Colonic mucosa (tissue), 4 donors: ENCODE measurements around the gene CD38. TPM values are rescaled to one million over a fixed set of nuclear protein-coding genes. Genes with fewer than 3 reads are reported as not detected.
"Not testable (repeated sequence)": the region's sequence is repeated elsewhere in the genome, so short reads cannot be mapped to it uniquely, and the experiment has no call there.

Experiments
- DNase-seq: peaks from one replicate; pipeline ENCODE4 v3.0.0-alpha.2; 2020
- H3K27ac ChIP-seq: fragments of 200-600 bp; one replicate; pipeline ENCODE4 v1.8.0; 2021
- H3K27me3 ChIP-seq: fragments of 200-600 bp; one replicate; pipeline ENCODE4 v1.8.0; 2021
- H3K36me3 ChIP-seq: fragments of 200-600 bp; one replicate; pipeline ENCODE4 v1.8.0; 2021
- H3K4me1 ChIP-seq: fragments of 200-600 bp; one replicate; pipeline ENCODE4 v1.8.0; 2021; ENCODE audit warnings: mild to moderate bottlenecking
- H3K4me3 ChIP-seq: fragments of 200-600 bp; one replicate; pipeline ENCODE4 v1.8.0; 2021
- H3K9ac ChIP-seq, 2 donors: one replicate each; pipeline ENCODE4 v1.7.0; 2013; ENCODE audit warnings: control low read depth in 2 of 2, low read depth in 2 of 2, low read length in 2 of 2
- H3K9me3 ChIP-seq: fragments of 200-600 bp; one replicate; pipeline ENCODE4 v1.8.0; 2021
- intact Hi-C: fragments of 100-400 bp; cut with DNase I; formaldehyde crosslinking; loops from one replicate; pipeline ENCODE4 v1.14.1; 2022
- total RNA-seq, 2 donors: library from RNA; stranded (reverse); fragmentation: NEBNext Ultra II Directional in 1 of 2; extraction: Animal tissue kit (Norgen Biotek cat#: 25700) in 1 of 2; gene quantifications; one replicate each; pipeline ENCODE4 v1.2.1, GENCODE V29; 2021
- TF ChIP-seq, protein P1 (sequence below): fragments of 200-600 bp; IDR thresholded peaks from one replicate; pipeline ENCODE4 v1.8.0; 2022; ENCODE audit warnings: antibody characterized with exemption, mild to moderate bottlenecking
- donor health status: healthy.
- donor health status: DM: no; HTN: no; CAD: no.
- donor health status: DM: no; HTN: no; CAD: no.

CD38 gene
- total RNA-seq, 2 donors from 2014 or later = 2.5 to 2.6 TPM

- TF ChIP-seq, protein P1, sequence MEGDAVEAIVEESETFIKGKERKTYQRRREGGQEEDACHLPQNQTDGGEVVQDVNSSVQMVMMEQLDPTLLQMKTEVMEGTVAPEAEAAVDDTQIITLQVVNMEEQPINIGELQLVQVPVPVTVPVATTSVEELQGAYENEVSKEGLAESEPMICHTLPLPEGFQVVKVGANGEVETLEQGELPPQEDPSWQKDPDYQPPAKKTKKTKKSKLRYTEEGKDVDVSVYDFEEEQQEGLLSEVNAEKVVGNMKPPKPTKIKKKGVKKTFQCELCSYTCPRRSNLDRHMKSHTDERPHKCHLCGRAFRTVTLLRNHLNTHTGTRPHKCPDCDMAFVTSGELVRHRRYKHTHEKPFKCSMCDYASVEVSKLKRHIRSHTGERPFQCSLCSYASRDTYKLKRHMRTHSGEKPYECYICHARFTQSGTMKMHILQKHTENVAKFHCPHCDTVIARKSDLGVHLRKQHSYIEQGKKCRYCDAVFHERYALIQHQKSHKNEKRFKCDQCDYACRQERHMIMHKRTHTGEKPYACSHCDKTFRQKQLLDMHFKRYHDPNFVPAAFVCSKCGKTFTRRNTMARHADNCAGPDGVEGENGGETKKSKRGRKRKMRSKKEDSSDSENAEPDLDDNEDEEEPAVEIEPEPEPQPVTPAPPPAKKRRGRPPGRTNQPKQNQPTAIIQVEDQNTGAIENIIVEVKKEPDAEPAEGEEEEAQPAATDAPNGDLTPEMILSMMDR = no peak
- no peak overlapping the region for H3K27ac ChIP-seq
- H3K9me3 ChIP-seq = no peaks in the 10 kb centered on the region
- intact Hi-C loops = no loop called here
- no peak for DNase-seq
- H3K27me3 ChIP-seq = no peaks in the 10 kb centered on the region
- no peak overlapping the region for H3K4me3 ChIP-seq
- H3K9ac ChIP-seq = no peak overlapping the region
- H3K4me1 ChIP-seq = no peaks in the 10 kb centered on the region
- no peaks in the 10 kb centered on the region for H3K36me3 ChIP-seq
Measured at GRCh38 chr4:15754323-15754722, 23.8 kb upstream of the CD38 start.

DNA sequence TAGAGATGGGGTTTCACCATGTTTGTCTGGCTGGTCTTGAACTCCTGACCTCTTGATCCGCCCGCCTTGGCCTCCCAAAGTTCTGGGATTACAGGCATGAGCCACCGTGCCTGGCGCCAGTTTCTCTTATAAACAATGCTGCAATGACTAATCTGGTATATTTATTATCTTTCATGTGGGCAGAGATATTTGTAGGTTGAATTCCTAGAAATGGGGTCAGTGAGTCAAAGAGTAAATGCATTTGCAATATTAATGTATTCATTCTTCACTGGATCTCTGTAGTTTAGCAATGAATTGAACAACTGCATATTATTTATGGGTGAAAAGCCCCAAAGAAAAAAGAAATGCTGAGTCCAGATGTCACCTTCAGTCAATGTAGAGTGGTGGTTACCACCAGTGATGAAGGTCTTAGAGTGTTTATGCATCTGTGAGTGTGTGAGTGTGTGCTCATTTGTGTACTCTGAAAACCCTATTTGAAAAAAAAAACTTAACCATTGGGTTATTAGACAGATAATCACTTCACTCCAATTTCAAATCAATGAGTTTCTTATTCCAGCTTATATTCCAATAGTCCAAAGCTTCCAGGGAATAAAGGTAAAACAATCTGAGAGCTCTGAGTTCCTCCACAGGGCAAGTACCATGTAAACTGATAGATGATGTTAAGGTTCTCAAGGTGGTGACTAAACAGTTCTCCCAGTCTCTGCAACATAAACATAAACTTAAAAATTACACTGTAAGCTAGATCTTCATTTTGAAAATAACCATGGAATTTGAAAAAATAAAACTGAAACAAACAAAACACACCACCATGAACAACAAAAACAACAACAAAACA is 22.6 kb upstream of the CD38 start:
- TF ChIP-seq, protein P1 = no peak
- intact Hi-C loops = no loop called here
- no peaks in the 10 kb centered on the region for H3K4me1 ChIP-seq
- no peaks in the 10 kb centered on the region for H3K9me3 ChIP-seq
- no peak for DNase-seq
- no peak overlapping the region for H3K4me3 ChIP-seq
- H3K27me3 ChIP-seq = no peaks in the 10 kb centered on the region
- H3K9ac ChIP-seq = no peak overlapping the region
- no peaks in the 10 kb centered on the region for H3K36me3 ChIP-seq
- no peak overlapping the region for H3K27ac ChIP-seq

DNA sequence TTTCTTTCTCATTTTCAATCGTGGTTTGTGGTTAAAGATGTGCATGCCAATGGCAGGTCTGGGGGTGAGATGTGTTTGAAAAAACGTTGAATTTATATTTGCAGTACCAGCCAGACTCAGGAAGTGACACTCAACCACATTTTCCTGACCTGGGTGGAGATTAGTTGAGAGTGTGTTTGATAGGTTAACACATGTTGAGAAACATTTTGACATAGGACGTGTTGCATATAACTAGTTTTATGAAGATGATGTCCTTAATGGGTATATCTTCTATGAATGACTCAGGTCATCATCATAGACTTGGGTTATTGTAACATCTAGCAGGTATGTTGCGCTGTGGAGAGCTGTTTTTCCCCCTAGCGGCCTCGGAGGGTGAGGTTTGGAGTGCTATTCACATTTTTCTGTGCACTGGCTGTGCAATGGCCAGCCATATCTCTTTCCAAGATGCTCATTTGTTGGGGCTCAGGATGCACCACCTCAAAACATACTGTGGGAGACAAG is 21.7 kb upstream of the CD38 start:
- H3K4me1 ChIP-seq = no peaks in the 10 kb centered on the region
- peak; percentile 24 for DNase-seq
- H3K27me3 ChIP-seq = no peaks in the 10 kb centered on the region
- no peak overlapping the region for H3K4me3 ChIP-seq
- H3K9me3 ChIP-seq = no peaks in the 10 kb centered on the region
- H3K27ac ChIP-seq = no peak overlapping the region
- H3K9ac ChIP-seq = no peak overlapping the region
- TF ChIP-seq, protein P1 = no peak
- H3K36me3 ChIP-seq = no peaks in the 10 kb centered on the region
- intact Hi-C loops = no loop called here

- H3K4me1 ChIP-seq = no peaks in the 10 kb centered on the region
- no peaks in the 10 kb centered on the region for H3K27me3 ChIP-seq
- H3K36me3 ChIP-seq = no peaks in the 10 kb centered on the region
- no peak for DNase-seq
- H3K4me3 ChIP-seq = no peak overlapping the region
- no peak overlapping the region for H3K27ac ChIP-seq
- TF ChIP-seq, protein P1 = no peak
- no peaks in the 10 kb centered on the region for H3K9me3 ChIP-seq
- intact Hi-C loops = no loop called here
- H3K9ac ChIP-seq = no peak overlapping the region
Measured at GRCh38 chr4:15757054-15757453, 21.1 kb upstream of the CD38 start.

DNA sequence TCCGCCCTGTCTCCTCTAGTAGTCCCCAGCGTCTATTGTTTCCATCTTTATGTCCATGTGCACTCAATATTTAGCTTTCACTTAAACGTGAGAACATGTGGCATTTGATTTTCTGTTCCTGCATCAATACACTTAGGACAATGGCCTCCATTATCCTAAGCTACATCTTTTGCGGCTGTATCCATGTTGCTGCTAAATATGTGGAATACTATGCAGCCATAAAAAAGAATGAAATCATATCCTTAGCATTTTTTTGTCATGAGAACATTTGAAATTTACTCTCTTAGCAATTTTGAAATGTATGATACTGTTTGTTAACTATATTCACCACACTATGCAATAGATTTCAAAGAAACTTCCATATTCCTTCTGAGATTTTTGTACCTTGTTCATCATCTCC is 19.8 kb upstream of the CD38 start:
- Histone ChIP-seq H3K9ac (no peak overlapping the region), H3K27me3 (no peaks in the 10 kb centered on the region), H3K27ac (no peak overlapping the region), H3K9me3 (no peaks in the 10 kb centered on the region), H3K36me3 (no peaks in the 10 kb centered on the region), H3K4me3 (no peak overlapping the region), H3K4me1 (no peaks in the 10 kb centered on the region)
- intact Hi-C loops = no loop called here
- TF ChIP-seq, protein P1 = no peak
- DNase-seq = no peak

DNA sequence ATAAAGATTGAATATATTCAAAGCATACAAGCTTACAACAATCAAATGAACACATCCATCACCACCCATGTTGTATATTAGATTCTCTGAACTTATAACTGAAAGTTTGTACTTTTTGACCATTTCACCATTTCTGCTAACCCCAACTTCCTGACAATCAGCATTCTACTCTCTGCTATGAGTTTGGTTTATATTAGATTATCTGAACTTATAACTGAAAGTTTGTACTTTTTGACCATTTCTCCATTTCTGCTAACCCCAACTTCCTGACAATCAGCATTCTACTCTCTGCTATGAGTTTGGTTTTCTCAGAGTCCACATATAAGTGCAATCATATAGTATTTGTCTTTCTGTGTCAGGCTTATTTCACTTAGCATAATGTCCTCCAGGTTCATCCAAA is 15.7 kb upstream of the CD38 start:
- DNase-seq, H3K36me3 ChIP-seq, H3K4me1 ChIP-seq, H3K27ac ChIP-seq, H3K9me3 ChIP-seq, H3K4me3 ChIP-seq, H3K27me3 ChIP-seq, H3K9ac ChIP-seq, intact Hi-C loops: not testable (repeated sequence)
